ENCODE measurements around the gene ADGRF5.

The ADGRF5 gene

GRCh38 chr6:46932526-46933319 lies 11.0 kb upstream of the ADGRF5 start:
- no peak for DNase-seq (ENCODE audit: low spot score)

GRCh38 chr6:46931416-46931815 lies 9.7 kb upstream of the ADGRF5 start:
- DNase-seq (ENCODE audit: low spot score), result no peak

GRCh38 chr6:46930331-46930730 lies 8.6 kb upstream of the ADGRF5 start:
- DNase-seq (ENCODE audit: low spot score), result no peak

- DNase-seq (ENCODE audit: low spot score), result no peak
These were observed 5.3 kb upstream of the ADGRF5 start for GRCh38 chr6:46927066-46927465.

GRCh38 chr6:46926481-46926880 lies 4.7 kb upstream of the ADGRF5 start:
- DNase-seq (ENCODE audit: low spot score), result no peak

- DNase-seq (ENCODE audit: low spot score), result no peak
These were observed 4.0 kb upstream of the ADGRF5 start for GRCh38 chr6:46925563-46926253.

- DNase-seq (ENCODE audit: low spot score), result no peak
These were observed 1.7 kb upstream of the ADGRF5 start for GRCh38 chr6:46923476-46923875.

GRCh38 chr6:46921059-46921458 lies 679 bp downstream of the ADGRF5 start:
- no peak for DNase-seq (ENCODE audit: low spot score)

- no peak for DNase-seq (ENCODE audit: low spot score)
These were observed 2.9 kb downstream of the ADGRF5 start for GRCh38 chr6:46918806-46919205.

- DNase-seq (ENCODE audit: low spot score), result no peak
These were observed 4.7 kb downstream of the ADGRF5 start for GRCh38 chr6:46917002-46917545.

GRCh38 chr6:46915866-46916265 lies 5.9 kb downstream of the ADGRF5 start:
- no peak for DNase-seq (ENCODE audit: low spot score)

- DNase-seq (ENCODE audit: low spot score), result no peak
These were observed 6.4 kb downstream of the ADGRF5 start for GRCh38 chr6:46915380-46915779.

- DNase-seq (ENCODE audit: low spot score), result no peak
These were observed 7.4 kb downstream of the ADGRF5 start for GRCh38 chr6:46914279-46914810.

- DNase-seq (ENCODE audit: low spot score), result no peak
These were observed 12.4 kb downstream of the ADGRF5 start for GRCh38 chr6:46909371-46909770.

- DNase-seq (ENCODE audit: low spot score), result no peak
These were observed 15.0 kb downstream of the ADGRF5 start for GRCh38 chr6:46906776-46907175.

- DNase-seq (ENCODE audit: low spot score), result no peak
These were observed 17.6 kb downstream of the ADGRF5 start for GRCh38 chr6:46904117-46904516.

GRCh38 chr6:46903175-46903574 lies 18.6 kb downstream of the ADGRF5 start:
- no peak for DNase-seq (ENCODE audit: low spot score)

- no peak for DNase-seq (ENCODE audit: low spot score)
These were observed 19.8 kb downstream of the ADGRF5 start for GRCh38 chr6:46901882-46902314.

GRCh38 chr6:46900266-46900665 lies 21.5 kb downstream of the ADGRF5 start:
- DNase-seq (ENCODE audit: low spot score), result no peak

- no peak for DNase-seq (ENCODE audit: low spot score)
These were observed 22.1 kb downstream of the ADGRF5 start for GRCh38 chr6:46899659-46900058.

- no peak for DNase-seq (ENCODE audit: low spot score)
These were observed 23.7 kb downstream of the ADGRF5 start for GRCh38 chr6:46898006-46898405.

GRCh38 chr6:46896871-46897270 lies 24.9 kb downstream of the ADGRF5 start:
- DNase-seq (ENCODE audit: low spot score), result no peak

GRCh38 chr6:46895930-46896329 lies 25.8 kb downstream of the ADGRF5 start:
- no peak for DNase-seq (ENCODE audit: low spot score)
